GM18499 (cell line): Measurements from ENCODE around the gene TCAF2.
"Not testable (repeated sequence)": the region's sequence is repeated elsewhere in the genome, so short reads cannot be mapped to it uniquely, and the experiment has no call there.

Experiments
- ATAC-seq: cut with Tn5 transposase; IDR thresholded peaks from one replicate; pipeline ENCODE4 v1.9.1; 2021; ENCODE audit warnings: moderate number of reproducible peaks; ENCODE audit not compliant: insufficient read depth, unreplicated experiment

TCAF2 gene

DNA sequence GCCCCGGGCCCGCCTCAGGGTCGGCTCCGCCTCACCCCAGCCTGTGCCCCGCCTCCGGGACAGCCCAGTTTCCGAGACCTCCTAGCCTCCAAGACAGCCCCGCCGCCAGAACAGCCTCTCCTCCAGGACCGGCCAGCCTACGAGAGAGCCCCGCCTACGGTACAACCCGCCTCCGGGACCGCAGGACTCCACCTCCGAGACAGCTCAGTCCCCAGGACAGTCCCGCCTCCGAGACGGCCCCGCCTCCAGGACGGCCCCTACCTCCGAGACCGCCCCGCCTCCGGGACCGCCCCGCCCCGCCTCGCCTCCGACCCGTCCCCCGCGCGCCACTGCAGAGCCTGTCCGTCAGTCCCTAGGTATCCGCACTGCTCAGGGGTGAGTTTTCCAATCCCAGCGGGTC lies at the start of gene TCAF2:
TCAF2 (plus strand) TSS at position 329 of the 400 bp plus-strand sequence.
- peak; percentile 72 for ATAC-seq

DNA sequence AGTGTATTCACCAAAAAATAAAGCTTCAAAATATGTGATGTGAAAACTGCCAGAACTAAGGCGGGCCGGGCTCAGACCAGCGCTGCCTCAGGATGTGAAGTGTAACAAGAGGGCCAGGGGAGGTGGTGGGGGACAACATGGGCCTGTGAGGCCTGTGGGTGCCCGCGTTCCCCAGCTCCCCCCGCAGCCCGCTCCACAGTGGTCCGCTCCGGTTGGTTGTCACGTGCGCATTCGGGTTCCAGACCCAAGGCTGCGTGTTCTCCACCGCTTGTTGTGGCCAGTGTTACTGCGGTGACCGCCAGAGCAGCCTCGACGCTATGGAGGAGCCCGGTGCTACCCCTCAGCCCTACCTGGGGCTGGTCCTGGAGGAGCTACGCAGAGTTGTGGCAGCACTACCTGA lies 49.3 kb upstream of the TCAF2 start, which contains the start of gene CTAGE15:
CTAGE15 (plus strand) TSS at position 301 of the 400 bp plus-strand sequence; CDS start at position 318, 17 bp downstream.
- not testable (repeated sequence) for ATAC-seq

DNA sequence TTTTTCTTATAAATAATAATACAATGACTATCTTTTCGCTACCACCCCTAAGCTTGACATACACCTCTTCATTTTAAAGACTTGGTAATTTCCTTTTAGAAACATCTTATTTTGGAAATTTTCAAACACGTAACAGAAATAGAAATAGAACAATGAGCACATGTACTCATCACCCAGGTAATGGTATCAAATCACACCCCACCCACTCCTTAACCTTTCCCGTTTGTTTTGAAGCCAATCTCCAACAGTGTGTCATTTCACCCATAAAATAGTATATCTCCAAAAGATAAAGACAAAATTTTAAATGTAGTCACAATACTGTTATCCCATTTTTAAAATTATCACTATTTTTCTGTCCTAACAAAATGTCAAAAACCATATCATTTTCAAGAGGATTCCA lies 32.6 kb upstream of the TCAF2 start:
- ATAC-seq = not testable (repeated sequence)

DNA sequence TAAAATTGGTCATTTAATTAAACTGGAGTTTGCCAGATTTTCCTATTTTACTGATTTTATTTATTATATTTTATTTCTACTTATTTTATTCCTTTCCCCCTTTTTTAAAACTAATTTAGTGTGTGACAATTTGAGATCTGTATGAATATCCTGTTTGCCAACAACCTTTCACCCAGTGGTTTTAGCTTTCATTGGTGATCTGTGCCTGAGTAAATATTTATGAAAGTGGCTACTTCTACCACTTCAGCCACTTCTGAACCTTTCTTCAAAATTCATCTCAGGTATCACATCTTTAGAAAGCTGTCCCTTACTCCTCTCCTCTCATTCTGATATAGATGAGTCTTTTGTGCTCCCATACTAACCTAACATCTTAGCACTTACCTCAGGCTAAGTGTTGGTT lies 30.9 kb upstream of the TCAF2 start:
- not testable (repeated sequence) for ATAC-seq

DNA sequence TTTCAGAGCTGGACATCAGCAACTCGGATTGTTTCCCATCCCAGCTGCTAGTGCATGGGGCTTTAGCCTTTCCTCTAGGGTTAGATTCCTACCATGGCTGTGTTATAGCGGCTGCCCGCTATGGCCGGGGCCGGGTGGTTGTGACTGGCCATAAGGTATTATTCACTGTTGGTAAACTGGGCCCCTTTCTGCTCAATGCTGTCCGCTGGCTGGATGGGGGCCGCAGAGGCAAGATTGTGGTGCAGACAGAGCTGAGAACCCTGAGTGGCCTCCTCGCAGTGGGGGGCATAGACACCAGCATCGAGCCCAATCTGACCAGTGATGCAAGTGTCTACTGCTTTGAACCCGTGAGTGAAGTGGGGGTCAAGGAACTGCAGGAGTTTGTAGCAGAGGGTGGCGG lies 22.7 kb upstream of the TCAF2 start:
- not testable (repeated sequence) for ATAC-seq

DNA sequence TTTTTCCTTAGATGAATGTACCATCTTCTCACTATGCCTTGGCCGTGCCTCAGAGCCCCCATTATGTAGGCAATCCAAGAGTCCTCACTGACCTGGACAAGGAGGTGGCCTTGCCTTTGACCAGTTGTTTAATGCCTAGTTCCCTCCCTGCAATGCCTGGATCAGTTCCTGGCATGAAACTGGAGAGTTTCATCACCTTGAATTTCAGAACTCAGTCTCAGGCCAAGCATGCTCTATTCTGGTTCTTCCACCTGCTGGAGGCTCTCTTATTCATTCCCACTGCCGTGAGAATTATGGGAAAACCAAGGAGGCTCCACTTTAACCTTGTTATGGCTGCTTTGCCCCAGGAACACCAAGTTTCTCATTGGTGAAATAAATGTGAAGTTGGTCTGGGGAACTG lies 17.2 kb upstream of the TCAF2 start:
- not testable (repeated sequence) for ATAC-seq

DNA sequence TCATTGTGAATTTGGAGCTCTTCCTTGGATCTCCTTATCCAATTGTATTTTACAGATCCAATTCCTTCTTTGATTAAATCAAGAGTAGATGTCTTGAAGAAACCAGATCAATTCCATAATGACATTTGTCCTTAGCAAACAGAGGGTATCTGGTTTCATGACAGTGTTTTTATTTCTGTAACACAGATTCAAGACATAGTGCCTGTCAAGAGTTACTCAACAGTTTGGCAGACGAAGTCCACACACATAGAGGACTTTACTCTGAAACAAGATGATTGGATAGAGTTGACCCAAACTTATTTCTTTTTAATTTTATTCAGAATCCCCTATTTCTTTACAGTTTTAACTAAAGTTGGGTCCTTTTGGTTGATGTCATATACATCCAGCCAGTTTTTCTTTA lies 14.7 kb upstream of the TCAF2 start:
- ATAC-seq = not testable (repeated sequence)

DNA sequence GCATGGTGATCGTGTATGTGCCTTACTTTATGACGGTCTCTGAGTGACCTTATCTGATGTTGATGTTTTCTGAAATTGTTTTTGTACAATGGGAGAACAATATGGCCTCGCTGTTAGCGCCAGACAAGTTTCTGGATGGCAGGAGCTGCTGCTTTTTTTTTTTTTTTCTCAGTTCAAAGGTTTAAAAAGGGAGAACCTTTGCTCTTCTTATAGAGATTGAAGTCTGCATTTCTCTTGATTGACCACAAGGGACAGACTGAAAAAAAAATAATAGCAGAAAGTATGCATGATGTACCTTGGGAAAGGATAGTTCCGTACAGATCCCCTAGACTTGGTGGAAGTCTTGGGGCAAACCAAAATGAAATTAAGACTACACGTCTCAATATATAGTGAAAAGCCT lies 5.2 kb upstream of the TCAF2 start:
- ATAC-seq = not testable (repeated sequence)

DNA sequence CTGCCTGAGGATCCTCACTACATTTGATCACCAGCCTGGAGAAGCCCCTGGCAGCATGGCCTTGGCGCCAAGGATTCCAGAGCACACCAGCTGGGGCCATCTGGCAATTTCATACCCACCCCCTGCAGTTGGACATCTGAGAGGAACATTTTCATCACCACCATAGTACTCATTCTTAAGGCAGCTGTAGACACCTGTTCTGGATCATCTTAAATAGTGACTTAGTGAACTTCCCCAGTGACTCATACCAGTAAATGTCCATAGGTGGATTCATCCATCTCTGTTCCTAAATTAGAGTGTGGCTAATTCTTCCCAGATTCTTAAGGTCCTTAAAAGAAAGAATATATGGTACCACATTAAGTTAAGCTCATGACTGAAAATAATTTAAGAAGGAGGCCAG lies 3.6 kb upstream of the TCAF2 start:
- ATAC-seq = not testable (repeated sequence)

DNA sequence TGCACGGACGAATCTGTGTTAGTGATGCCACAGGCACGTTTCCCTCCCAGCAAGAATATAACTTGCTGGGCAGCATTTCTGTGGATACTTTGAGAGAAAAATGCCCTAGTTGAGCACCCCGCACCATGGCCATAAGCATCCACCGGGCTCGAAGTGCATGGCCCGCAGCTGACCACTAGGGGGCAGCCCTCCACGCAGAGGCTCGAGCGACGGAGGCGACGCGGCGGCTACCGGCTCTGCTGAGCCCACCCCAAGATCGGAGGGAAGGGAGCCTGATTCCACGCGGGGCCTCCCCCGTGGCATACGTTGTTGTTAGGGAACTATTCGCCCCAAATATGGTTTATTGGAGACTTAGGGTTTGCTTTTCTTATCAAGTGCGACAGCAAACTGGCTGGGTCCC lies 716 bp upstream of the TCAF2 start:
- ATAC-seq = peak; percentile 0

DNA sequence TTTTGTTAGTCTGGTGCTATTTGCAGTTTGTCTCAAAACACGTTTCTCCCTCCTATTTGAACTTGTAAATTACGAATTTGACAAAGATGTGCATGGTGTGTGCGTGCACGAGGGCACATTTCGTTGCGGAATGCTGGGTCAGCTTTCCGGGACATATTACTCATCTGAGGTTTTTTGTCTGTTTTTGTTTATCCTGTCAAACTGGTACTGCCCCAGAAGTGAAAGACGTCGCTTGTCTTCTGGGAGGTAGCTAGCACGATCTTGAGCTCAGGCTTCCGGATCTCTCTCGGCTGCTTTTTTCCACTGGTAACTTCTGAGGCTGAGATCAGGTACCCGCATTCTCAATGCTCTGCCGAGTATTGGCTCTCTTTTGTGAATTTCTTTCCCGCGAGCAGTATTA lies 401 bp downstream of the TCAF2 start:
- ATAC-seq = peak; percentile 39

DNA sequence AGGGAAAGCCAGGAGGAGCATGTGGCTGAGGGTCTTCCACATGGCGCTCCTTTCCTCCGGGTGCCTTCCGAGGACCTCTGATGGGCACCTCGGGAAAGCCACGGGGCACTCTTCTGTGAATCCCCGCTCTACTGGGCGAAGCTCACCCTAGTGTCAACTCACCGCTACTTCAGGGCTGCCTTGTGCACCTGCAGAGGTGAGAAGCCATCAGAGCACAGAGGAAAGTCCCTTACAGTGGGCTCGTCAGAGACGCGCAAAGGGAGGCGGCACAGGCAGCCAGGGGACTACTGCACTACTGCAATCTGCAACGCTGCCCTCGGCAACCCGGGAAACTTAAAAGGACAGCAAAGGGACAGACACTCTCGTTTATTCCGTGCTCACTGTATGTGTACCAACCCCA lies 1.4 kb downstream of the TCAF2 start:
- peak; percentile 26 for ATAC-seq

DNA sequence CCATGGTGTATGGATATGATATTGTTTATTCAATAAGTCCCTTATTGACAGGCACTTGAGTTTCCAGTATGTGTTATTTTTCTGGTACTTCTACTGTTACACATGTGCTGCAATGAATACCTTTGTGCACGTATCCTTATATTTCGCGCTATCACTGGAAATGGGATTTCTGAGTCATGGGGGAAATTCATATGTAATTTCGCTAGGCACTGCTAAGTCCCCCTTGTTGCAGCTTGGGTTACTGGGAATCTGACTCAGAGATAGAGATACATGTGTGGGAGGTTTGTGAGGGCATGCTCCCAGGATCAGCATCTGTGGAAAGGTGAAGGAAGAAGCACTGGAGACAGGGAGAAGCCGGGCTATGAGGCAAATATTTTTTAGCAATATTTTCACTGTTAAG lies 9.9 kb downstream of the TCAF2 start:
- not testable (repeated sequence) for ATAC-seq

DNA sequence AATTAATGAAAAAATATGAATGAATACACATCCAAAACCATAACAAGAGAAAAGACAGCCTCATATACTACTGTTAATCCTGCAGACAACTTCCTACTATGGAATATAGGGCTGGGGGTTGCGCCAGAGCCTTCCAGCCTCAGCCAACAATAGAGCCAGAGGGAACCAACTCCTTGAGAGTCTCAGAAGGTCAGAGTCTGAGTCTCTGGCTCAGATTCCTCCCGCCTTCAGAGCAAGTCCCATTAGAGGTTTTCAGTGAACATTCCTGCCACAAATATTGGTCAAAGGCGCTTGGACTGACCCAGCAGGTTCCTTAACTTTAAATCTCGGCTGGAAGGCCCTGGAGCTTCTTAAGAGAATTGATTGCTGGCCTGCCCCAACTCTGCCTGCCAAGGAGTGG lies 11.7 kb downstream of the TCAF2 start:
- not testable (repeated sequence) for ATAC-seq

DNA sequence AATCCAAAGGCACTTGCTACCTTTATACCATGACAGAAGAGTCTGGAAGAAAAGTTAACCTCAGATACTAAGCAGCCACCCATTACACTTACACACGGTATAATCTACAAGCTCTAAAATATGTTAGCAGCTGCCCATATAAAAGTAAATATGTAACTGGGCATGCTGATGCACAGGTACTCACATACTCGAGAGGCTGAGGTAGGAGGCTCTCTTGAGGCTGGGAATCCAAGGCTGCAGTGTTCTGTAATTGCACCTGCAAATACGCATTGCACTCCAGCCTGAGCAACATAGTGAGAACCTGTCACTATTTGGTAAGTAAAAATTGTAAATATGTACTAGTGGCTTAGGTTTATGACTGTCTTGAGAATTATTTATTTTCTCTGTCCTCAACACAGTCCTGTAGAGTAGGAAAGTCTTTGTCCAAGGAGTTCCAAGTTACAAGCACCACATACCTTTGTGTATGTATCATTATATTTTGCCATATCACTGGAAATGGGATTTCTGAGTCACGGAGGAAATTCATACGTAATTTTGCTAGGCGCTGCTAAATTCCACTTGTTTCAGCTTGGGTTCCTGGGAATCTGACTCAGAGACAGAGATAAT lies 12.3 kb downstream of the TCAF2 start:
- ATAC-seq = not testable (repeated sequence)

DNA sequence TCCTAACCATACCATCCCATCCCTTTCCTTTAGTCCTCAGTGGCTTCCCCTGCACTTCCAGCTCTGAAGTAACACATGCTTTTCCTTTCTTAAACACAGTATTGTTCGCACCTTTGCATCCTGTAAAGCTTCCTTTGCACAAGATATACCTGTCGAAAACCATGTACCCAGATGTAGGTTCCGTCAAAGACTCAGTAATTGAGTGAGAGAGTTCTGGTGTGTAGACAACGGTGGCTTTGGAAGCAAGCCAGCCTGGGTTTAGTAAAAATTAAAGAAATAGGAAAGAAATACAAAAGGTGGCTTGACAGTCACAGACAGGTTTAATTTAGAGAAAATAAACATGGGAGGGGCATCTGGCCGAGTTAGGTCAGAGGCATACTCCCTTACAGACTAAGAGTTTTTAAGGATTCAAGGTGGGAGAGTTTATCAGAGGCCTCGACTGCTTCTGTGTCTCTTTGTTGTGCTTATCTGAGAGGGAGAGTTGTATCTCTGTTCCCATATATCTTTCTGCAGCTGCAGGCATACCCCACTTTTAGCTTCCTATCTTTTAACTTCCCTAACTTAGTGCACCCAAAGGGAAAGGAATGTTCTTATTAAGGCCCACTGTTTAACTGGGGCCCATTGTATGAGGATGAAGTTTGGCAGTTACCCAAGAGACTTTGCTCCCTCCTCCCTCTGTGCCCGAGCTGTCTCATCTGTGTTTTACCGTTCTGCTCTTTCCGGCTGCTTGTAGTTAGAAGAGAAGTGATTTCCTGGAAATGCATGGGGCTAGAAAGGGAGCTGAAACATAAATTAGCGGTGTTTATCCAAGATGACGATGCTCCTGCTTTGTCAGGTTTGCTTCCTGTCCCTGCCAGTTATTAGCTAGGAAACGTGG lies 14.8 kb downstream of the TCAF2 start:
- ATAC-seq = not testable (repeated sequence)

DNA sequence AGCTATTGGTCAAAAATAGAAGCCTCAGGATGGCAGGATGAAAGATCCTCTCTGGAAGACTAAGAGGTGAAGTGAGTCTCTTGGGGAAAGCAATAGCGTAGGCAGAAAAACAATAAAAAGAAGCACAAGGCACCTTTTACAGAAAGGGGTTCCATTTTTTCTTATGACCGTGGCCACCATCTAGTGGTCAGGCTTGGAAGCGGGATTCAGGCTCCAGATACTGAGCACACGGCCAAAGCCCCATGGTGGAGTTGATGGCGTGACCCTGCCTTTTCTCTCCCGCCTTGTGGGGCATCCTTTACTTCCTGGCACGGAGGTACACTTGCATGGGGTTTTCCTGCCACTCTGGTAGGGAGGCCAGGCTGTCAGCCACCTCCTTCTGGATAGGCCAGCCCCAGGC lies 18.6 kb downstream of the TCAF2 start:
- ATAC-seq = peak; percentile 53

DNA sequence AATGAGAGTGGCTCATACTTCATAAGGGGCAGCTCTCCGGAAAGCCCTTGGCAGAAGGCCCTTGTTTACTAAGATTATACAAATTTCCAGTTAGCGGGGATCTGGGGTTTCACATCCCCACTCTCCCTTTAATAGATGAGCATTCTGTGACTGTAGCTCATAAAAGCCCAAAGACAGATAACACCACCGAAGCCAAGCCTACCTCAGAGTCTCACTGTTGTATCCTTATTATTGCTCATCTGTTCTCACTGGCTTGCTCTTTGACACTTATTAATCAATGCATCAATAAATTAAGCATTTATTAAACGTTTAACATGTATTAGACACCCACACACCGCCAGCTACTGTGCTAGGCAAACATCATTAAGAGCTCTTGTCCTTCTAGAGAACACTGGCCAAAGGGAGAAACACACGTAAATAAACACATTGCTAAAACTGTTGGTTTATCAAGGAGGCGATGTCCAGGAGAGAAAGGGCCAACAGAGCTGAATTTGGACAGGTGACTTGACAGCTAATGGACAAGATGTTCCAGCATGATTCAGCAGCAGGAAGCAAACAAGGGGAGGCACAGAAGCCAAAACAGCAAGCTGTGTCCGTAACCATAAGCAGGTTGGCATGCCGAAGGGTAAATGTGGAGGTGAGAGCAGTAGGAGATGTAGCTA lies 19.9 kb downstream of the TCAF2 start:
- not testable (repeated sequence) for ATAC-seq

DNA sequence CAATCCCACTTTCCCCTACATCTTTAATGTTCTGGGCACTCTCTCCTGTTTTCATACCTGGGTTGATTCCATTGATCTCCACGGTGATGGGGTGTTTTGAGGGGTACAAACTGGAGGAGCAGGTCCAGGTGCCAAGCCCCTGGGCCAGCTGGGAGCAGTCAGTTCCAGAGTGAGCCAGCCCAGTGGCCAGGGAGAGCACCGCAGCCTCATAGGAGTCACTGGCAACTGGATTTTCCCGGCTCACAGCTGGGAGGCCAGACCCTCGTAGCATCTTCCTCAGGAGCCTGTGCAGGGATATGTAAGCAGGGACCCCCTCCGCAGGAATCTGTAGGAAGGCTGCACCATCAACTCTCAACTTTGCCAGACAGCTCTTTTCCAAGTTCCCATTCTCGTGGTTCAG lies 25.8 kb downstream of the TCAF2 start:
- not testable (repeated sequence) for ATAC-seq

DNA sequence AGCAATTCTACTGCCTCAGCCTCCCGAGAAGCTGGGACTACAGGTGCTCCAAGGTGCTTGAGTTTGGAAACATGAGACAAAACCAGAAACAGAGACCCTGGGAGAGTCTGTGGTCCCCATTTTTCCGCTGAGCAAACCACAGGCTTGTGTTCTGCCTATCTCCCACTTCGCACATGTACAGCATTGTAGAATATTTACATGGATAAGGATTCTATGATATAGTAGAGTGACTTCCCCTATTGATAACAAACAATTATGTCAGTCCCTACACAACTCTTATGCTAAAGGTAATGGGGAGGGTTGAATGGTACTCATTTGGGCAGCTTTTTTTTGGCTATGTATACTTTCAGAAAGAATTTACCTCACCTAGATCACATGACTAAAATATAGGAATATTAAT lies 29.1 kb downstream of the TCAF2 start:
- not testable (repeated sequence) for ATAC-seq

DNA sequence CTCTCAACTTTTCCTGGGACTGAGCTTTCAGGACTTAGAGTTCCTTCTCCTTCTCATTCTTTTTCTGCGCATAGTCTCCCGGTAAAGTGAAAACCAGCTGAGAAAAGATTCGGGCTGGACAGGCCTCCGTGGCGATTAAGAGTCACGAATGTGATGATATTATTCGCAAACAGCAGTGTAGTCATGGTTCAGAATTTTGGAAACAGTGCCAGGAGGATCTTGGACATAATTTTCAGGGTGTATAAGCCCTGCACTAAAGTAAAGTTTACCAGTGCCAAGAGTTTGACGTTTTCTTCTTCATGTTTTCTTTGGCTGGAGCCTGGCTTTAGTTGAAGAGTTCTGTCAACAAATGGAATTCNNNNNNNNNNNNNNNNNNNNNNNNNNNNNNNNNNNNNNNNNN lies 29.7 kb downstream of the TCAF2 start:
- not testable (repeated sequence) for ATAC-seq
